Spleen (tissue), 11 donors: ENCODE data around the gene TAB3. TPM values are rescaled to one million over a fixed set of nuclear protein-coding genes. Genes with fewer than 3 reads are reported as not detected.

Source experiments
- DNase-seq: peaks from one replicate; pipeline ENCODE4 v3.0.0-alpha.2; 2020
- H3K27ac ChIP-seq, 8 donors: fragments of 200-600 bp; sonication (generic) in 7 of 8; 1 replicate in 4 of 8; 2 replicates in 4 of 8; pipeline versions ENCODE4 v1.5.0 to v1.8.0; 2016 to 2021; ENCODE audit warnings: inconsistent platforms in 4 of 8, mild to moderate bottlenecking in 4 of 8, moderate library complexity in 1 of 8
- H3K27me3 ChIP-seq, 7 donors: fragments of 200-600 bp; sonication (generic) in 6 of 7; replicated peaks in 1 of 7; 1 replicate in 4 of 7; 2 replicates in 3 of 7; pipeline versions ENCODE4 v1.5.0 to v1.8.0; 2016 to 2021; ENCODE audit warnings: inconsistent platforms in 3 of 7, mild to moderate bottlenecking in 1 of 7
- H3K36me3 ChIP-seq, 6 donors: fragments of 200-600 bp; sonication (generic) in 5 of 6; 1 replicate in 4 of 6; 2 replicates in 2 of 6; pipeline versions ENCODE4 v1.5.0 to v1.8.0; 2016 to 2021; ENCODE audit warnings: inconsistent platforms in 2 of 6
- H3K4me1 ChIP-seq, 6 donors: fragments of 200-600 bp; sonication (generic) in 5 of 6; 1 replicate in 3 of 6; 2 replicates in 3 of 6; pipeline versions ENCODE4 v1.5.0 to v1.8.0; 2016 to 2021; ENCODE audit warnings: inconsistent platforms in 3 of 6
- H3K4me3 ChIP-seq, 8 donors: fragments of 200-600 bp; sonication (generic) in 7 of 8; 1 replicate in 4 of 8; 2 replicates in 4 of 8; pipeline versions ENCODE4 v1.5.0 to v1.8.0; 2016 to 2021; ENCODE audit warnings: inconsistent platforms in 4 of 8, mild to moderate bottlenecking in 4 of 8, moderate library complexity in 2 of 8
- H3K9me3 ChIP-seq, 8 donors: fragments of 200-600 bp; sonication (generic) in 7 of 8; 1 replicate in 4 of 8; 2 replicates in 4 of 8; pipeline versions ENCODE4 v1.5.0 to v1.8.0; 2016 to 2021; ENCODE audit warnings: inconsistent platforms in 4 of 8
- CTCF ChIP-seq, 11 experiments: fragments of 200-600 bp in 7 of 11; fragments of 450-650 bp in 4 of 11; sonication (generic) in 4 of 11; IDR thresholded peaks in 8 of 11; conservative IDR thresholded peaks in 3 of 11; 1 replicate in 7 of 11; 2 replicates in 4 of 11; pipeline versions ENCODE4 v1.4.0 to v1.8.0; 2016 to 2021; ENCODE audit warnings: antibody characterized with exemption in 11 of 11, inconsistent platforms in 4 of 11, mild to moderate bottlenecking in 1 of 11
- POLR2A ChIP-seq, 3 donors: fragments of 450-650 bp; IDR thresholded peaks; one replicate each; pipeline ENCODE4 v1.5.1; 2017; ENCODE audit warnings: antibody characterized with exemption in 3 of 3, mild to moderate bottlenecking in 1 of 3
- POLR2AphosphoS5 ChIP-seq, 3 donors: sonication (generic); formaldehyde crosslinking; IDR thresholded peaks; one replicate each; pipeline ENCODE4 v1.5.1; 2017; ENCODE audit warnings: antibody characterized with exemption in 3 of 3
- WGBS, 5 donors: extraction: QIAGEN DNeasy Blood & Tissue Kit in 3 of 5; methylation state at CpG; one replicate each; pipeline versions ENCODE4 v1.1.5 to v1.1.7; 2013 to 2018; 5-methylcytosine and 5-hydroxymethylcytosine counted together
- intact Hi-C: fragments of 100-400 bp; cut with DNase I; formaldehyde crosslinking; loops from one replicate; pipeline ENCODE4 v1.15.0; 2023; ENCODE audit warnings: low total_unique reads
- polyA plus RNA-seq, 3 donors: library from polyadenylated mRNA; stranded (reverse); fragments of 200-250 nt; gene quantifications; one replicate each; pipeline ENCODE4 v1.2.1, GENCODE V29; 2013
- total RNA-seq, 7 donors: library from RNA; depleted of rRNA in 3 of 7; stranded (reverse); fragments of >200 nt in 3 of 7; fragmentation: NEBNext Ultra II Directional in 4 of 7; extraction: Animal tissue kit (Norgen Biotek cat#: 25700) in 4 of 7; gene quantifications; one replicate each; pipeline versions ENCODE4 v1.1.0 to v1.2.1, GENCODE V29; 2016 to 2021
- donor health status: healthy with polysubstance abuse.
- donor health status: DM: no; HTN: no; CAD: no; lungs with moderate emphysema.
- donor health status: DM: no; HTN: no; CAD: no.
- donor health status: Bipolar disorder and iron deficiency.
- donor health status: healthy.
- donor health status: DM: no; HTN: no; CAD: no.
- donor health status: DM: yes; HTN: yes; CAD: no.

TAB3 gene
- total and polyA plus RNA-seq, 10 donors: 5.5 to 52.5 (median 19.3) TPM

DNA sequence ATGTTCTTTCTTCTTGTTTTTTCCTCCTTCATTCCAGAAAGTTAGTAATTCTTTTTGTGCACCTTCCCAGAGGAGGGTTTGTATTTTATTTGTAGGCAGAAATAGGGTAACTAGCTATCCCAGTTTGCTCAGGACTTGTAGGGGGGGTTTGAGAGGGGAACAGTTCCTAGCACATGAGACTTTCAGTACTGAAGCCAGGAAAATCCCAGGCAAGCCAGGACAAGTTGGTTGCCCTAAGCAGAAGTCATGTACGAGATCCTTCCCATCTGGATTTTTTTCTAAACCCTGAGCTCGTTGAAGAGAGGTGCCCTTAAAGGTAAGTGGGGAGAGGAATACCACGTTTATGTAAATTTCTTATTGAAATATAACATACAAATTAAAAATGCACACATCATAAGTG, 15.6 kb upstream of the TAB3 start:
- Histone ChIP-seq H3K27ac (no peak overlapping the region), H3K4me3 (no peak overlapping the region), H3K4me1 (no peaks in the 10 kb centered on the region), H3K36me3 (no peaks in the 10 kb centered on the region), H3K9me3 (no peaks in the 10 kb centered on the region), H3K27me3 (no peaks in the 10 kb centered on the region)
- TF ChIP-seq POLR2AphosphoS5 (IDR thresholded peaks at IDR 0.05) (no peak), CTCF (IDR thresholded peaks at IDR 0.05 in 8 of 11, conservative IDR thresholded peaks at IDR 0.05 in 3 of 11) (no peak), POLR2A (IDR thresholded peaks at IDR 0.05) (no peak)
- intact Hi-C loops: no loop called here
- WGBS, 5 donors: 40 to 85% (median 64%) methylated on average over 3 of the region's 3 CpGs
- DNase-seq: no peak

DNA sequence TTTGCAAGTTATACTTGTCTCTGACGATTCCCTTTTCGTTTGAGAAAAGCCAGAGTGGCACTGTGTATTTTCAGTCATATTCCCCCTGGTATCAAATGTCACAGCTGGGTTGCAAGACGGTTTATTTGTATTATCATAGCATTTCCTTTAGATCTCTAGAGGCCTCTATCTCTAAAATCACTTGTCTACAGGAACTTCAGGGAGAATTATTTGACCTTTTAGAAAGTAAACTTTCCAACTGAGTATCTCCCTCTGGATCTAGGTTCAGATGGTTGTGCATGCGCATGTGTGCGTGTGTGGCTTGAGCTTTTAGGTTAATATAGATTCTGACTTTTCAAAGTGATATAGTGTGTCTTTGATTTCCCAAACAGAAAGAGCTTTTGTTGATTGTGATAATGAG, 15.1 kb upstream of the TAB3 start:
- Histone ChIP-seq H3K9me3 (no peaks in the 10 kb centered on the region), H3K27ac (no peak overlapping the region), H3K27me3 (no peaks in the 10 kb centered on the region), H3K4me3 (no peak overlapping the region), H3K36me3 (no peaks in the 10 kb centered on the region), H3K4me1 (no peaks in the 10 kb centered on the region)
- intact Hi-C loops: no loop called here
- WGBS, 5 donors: 39 to 58% (median 50%) methylated on average over 5 of the region's 5 CpGs
- TF ChIP-seq POLR2AphosphoS5 (IDR thresholded peaks at IDR 0.05) (no peak), POLR2A (IDR thresholded peaks at IDR 0.05) (no peak), CTCF (IDR thresholded peaks at IDR 0.05 in 8 of 11, conservative IDR thresholded peaks at IDR 0.05 in 3 of 11) (no peak)
- no peak for DNase-seq

GRCh38 chrX:30900227-30900626, 11.2 kb upstream of the TAB3 start:
- H3K4me1 ChIP-seq: no peaks in the 10 kb centered on the region
- no peak overlapping the region for H3K27ac ChIP-seq
- DNase-seq: no peak
- no peaks in the 10 kb centered on the region for H3K27me3 ChIP-seq
- no peaks in the 10 kb centered on the region for H3K9me3 ChIP-seq
- intact Hi-C loops: no loop called here
- H3K36me3 ChIP-seq: no peaks in the 10 kb centered on the region
- no peak overlapping the region for H3K4me3 ChIP-seq
- TF ChIP-seq POLR2AphosphoS5 (IDR thresholded peaks at IDR 0.05) (no peak), POLR2A (IDR thresholded peaks at IDR 0.05) (no peak), CTCF (IDR thresholded peaks at IDR 0.05 in 8 of 11, conservative IDR thresholded peaks at IDR 0.05 in 3 of 11) (no peak)

- WGBS, 5 donors: 57 to 93% (median 64%) methylated on average over 5 of the region's 5 CpGs
- no peak overlapping the region for H3K27ac ChIP-seq
- TF ChIP-seq CTCF (IDR thresholded peaks at IDR 0.05 in 8 of 11, conservative IDR thresholded peaks at IDR 0.05 in 3 of 11) (no peak), POLR2AphosphoS5 (IDR thresholded peaks at IDR 0.05) (no peak), POLR2A (IDR thresholded peaks at IDR 0.05) (no peak)
- H3K9me3 ChIP-seq: no peaks in the 10 kb centered on the region
- DNase-seq: no peak
- no peaks in the 10 kb centered on the region for H3K4me1 ChIP-seq
- intact Hi-C loops: no loop called here
- no peaks in the 10 kb centered on the region for H3K27me3 ChIP-seq
- no peak overlapping the region for H3K4me3 ChIP-seq
- H3K36me3 ChIP-seq: no peaks in the 10 kb centered on the region
These were observed 9.8 kb upstream of the TAB3 start for GRCh38 chrX:30898886-30899285.
